Measurements from ENCODE around the gene CEP112.

The CEP112 gene

DNA sequence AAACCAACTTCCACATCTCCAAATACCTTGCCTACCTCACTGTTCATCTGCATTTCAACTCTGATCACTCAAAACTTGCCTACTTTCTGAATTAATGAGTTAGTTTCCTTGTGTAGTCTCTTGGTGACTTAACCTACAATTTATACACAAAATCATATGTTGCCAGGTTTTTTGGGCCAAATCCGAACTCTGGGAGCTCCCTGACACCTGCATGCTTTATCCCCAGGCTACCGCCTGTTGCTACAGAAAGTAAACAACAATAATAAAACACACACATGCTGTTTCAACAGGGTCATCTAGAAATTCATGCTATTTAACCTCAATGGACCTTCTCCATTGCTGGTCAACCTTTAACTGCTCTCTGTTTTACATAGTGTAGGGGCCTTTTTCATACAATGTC, 526.0 kb downstream of the CEP112 start:
- DNase-seq: no peak

DNA sequence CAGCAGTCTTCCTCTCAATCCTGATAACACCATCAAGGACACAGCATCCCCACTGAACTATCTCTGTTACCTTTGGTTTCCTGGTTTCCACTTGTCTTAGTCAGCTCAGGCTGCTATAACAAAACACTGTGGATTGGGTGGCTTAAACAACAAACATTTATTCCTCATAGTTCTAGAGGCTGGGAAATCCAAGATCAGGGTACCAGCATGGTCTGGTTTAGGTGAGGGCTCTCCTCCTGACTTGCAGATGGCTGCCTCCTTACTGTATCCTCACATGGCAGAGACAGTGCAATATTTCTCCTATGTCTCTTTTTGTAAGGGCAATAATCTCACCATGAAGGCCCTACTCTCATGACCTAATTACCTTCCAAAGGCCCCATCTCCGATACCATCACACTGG, 527.2 kb downstream of the CEP112 start:
- no peak for DNase-seq

DNA sequence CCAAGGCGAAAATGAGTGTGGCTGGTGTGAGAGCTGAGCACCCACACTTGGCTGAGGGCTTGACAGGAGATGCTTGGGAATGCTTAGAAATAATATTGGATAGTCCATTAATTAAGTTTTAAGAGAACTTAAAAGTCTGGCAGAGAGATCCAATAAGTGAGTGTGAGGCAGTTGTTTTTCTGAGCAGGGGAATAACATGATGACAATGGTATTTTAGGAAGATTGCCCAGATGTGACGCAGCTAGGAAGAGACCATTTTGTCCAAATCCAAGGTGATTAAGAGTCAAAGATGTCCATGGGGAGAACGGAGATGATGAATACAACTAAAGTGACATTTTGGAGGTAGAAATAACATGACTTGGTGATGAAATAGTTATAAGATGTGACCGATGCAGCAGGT, 527.7 kb downstream of the CEP112 start:
- no peak for DNase-seq

DNA sequence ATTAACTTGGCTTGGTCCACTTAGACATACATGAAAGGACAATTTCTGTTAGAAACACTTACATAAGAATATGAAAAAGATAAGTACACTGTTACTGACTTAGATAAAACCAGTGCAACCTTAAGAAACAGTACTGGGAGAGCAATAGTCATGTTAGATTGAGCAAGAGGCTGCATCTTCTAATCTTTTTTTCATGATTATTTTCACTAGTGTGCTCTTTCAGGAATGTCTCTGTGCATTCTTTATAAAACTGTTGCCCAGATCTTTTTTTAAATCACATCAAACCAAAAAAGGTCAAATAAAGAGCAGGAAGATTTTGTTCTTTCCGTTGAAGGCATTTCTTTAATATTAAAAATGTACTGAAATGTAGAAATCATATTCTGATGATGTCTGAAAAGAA, 529.7 kb downstream of the CEP112 start:
- DNase-seq: no peak

DNA sequence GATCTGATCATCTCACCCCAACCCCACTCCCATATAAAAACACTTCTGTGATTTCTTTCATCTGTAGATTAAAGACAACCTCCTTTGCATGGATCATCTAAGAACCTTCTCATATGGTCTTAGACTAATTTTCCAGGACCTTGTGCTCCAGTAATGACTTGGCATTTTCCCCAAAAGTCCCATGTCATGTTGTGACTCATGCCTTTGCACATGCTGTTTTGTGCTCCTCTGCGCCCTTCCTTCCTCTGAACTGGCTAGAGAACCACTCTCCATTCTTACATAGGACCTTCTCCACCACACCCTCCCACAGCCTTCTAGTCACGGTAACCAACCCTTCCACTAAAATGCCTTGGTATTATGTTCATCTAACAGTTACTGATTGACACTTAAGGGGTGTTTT, 531.0 kb downstream of the CEP112 start:
- no peak for DNase-seq

DNA sequence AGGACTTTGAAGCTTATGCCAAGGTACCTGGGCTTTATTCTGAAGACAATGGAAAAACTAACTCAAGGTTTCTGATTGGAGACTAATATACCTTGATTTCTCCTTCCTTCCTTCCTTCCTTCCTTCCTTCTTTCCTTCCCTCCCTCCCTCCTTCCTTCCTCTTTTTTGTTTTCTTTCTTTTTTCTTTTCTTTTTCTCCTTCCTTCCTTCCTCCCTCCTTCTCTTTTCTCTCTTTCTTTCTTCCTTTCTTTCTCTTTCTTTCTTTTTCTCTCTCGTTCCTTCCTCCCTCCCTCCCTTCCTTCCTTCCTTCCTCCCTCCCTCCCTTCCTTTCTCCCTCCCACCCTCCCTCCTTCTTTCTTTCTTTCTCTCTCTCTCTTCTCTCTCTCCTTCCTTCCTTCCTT, 531.9 kb downstream of the CEP112 start:
- DNase-seq: no peak

DNA sequence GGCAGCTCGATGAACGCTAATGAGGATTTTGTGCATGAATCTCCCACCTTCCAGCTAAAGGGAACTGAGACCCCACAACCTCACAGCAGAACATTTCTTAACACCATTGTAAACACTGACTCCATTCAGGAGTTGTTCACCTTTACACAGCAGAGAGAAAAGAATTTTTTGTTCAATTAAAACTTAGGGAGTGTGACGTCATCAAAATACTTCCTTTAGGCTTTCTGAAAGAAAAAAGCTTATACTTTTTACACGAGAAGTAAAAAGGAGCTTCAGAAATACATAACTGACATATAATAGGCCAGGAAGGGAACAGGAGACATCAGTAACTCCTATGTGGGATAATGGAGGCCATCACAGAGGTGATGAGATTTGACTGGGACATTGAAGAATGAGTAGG, 532.4 kb downstream of the CEP112 start:
- DNase-seq: no peak

DNA sequence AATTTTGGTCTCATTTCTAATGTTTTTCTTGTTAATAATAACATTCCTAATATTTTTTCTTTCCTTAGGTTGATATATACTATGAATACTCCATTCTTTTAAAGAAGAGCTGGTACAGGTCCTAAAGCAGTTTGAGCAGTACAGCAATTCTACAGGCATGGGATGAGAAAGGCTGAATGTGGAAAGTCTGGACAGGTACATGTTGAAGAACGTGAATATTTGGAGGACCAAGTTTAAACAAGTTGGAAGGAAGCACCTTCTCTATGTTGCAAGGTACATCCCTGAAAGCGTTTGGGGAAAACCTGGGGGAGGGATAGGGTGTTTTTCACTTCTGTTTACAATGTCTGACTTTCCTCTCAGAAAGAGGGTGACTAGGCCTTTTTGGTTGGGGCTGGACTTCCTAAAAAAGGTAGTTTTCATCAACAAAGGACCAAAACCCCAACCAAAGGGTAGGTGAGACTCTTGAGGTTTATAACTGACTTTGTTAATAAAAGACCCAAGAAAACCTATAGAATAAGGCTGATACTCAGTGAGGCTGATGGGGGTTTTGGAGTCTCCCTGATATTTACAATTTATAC, 534.6 kb downstream of the CEP112 start:
- no peak for DNase-seq

DNA sequence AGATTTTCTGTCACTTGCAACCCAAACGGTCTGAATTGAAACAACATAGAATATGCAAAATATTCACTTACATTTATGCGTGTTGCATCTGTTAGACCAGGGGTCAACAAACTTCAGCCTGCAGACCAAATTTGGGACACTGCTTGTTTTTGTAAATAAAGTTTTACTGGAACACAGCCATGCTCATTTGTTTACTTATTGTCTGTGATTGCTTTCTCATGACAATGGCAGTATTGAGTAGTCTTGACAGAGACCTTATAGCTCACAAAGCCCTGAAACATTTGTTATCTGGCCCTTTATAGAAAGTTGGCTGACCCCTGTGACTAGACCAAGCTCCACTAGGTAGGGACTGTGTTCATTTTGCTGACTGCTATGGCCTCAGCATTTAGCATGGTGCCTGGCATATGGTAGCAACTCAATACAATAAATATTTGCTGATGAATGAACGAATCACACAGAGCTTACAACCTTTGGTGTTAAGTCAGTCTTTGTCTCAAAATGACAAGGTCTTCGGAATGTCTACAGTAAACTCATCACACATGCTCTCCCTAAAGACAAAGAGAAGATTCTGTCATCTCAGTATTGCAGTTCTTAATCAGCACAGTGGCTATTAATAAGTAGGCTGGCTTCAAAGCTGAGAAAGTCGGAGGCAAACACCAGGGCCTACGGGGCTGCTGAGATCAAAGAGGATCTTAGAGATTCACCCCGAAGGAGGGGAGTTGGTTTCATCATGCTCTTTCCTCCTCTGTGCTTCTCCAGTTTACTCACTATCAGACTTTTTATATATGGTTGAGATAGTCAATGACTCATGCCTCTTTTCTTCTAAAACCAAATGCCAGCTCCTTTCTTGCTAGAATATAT, 535.3 kb downstream of the CEP112 start:
- DNase-seq: no peak

DNA sequence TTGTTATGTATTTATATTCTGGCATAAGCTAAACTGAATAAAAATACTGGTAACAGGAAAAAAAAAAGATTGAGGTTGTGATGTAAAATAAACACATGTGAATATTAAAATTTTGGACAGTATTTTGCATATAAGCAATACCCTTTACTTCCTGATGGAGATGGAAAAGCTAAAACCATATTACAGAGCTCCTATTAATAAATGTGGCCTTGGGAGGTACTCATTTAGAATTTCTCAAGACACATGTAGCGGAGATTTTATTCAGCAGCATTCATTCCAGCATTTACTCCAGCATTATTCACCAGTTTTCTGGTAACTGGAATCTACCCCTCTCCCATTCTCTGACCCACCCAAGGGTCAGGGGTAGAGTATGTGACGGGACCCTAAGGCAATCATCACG, 536.2 kb downstream of the CEP112 start:
- no peak for DNase-seq

DNA sequence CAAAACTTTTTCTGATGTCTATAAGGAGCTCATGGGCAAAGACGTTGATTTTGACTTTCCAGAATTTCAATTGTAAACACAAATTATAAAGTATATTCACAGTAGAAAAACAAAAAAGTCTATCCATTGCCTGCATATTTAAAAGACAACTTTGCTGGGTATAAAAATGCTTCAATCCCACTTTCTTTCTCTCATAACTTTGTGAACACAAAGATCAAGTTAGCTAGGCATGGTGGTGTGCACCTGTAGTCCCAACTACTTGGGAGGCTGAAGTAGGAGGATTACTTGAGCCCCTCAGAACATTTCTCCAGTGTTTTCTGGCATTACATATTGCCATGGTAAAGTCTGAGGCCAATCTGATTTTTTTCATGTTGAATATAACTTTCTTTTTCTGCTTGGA, 547.4 kb downstream of the CEP112 start:
- no peak for DNase-seq

DNA sequence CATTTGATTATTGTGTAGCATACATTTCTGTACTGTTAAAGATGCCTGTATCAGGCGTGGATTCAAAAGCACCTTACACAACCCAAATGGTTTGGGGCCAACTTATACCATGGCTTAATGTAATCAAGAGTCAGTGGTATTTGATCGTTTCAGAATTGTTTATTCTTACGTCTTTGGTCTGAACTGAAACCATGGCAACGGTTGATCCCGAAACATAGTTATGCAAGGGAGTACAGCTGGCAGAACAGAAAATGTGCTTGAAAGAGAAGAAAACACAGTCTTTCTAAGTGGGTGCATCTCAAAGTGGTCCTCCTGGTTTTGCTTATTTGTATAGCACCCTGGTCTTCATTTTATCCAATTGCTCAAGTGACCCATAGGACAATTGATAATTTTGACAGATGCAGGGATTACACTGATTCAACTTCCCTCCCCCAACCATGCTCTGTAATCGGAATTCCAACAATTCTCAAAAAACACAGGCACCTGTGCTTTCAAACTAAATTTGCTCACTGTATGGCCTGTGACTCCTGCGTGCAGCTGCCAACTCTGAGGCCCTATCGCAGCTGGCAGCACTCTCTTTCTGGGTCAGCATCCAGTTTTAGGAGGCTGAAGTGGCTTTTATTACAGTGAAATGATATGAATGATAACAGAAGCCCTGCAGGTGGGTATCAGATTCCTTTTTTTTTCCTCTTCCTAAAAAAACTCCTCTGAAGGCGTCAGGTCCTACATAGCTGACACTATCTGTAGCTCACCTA, 553.5 kb downstream of the CEP112 start:
- peak; percentile 57 for DNase-seq

DNA sequence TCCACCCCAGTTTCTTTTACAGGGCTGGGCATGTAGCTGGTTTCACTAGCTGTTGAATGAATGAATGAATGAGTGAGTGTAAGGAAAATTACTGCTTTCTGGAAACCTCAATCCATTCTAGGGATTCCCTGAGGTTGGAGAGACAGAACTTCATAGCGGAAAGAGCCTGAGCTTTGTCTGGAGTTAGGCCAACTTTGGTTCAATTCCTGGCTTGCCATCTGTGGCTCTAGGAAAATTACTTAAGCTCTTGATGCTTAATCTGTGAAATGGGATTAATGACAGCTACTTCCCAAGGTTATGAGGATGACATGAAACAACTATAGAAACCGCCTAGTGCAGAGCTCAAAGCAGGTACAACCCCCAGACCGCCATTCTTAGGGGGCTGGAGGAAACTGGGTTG, 554.1 kb downstream of the CEP112 start:
- no peak for DNase-seq

DNA sequence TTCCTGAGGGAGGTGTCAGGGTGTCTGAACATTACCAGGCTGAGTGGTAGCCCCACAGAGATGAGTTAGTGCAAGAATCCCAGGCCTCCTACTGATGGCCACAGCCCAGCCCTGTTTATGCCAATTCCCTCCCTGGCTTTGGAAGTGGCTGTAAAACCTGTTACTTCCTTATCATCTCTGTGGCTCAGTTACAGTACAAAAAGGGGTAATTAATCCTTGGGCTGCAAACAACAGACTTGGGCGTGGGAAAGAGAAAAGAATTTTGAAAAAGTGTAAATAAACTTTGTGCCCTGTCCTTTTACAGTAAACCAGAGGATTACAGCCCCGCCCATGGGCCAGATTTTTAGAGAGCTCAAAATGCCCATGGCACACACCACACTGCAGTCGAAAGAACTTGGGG, 557.4 kb downstream of the CEP112 start:
- DNase-seq: peak; percentile 33

DNA sequence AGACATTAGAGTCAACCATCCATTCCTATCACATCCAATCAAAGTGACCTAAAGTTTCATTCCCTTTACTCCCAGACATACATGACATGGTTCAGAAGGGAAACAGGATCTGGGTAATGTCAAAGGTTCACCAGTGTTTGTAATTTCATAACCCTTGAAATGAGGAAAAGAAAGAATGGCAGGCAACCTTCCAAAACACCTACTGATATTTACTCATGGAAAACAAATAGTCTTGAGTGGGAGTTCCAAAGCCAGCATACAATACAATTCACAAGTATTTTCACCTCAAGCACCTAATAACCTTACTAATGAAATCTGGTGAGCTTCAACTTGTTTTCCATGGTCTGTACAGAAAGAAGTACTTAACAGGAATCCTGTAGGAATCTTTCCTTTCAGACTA, 557.9 kb downstream of the CEP112 start:
- DNase-seq: peak; percentile 78

DNA sequence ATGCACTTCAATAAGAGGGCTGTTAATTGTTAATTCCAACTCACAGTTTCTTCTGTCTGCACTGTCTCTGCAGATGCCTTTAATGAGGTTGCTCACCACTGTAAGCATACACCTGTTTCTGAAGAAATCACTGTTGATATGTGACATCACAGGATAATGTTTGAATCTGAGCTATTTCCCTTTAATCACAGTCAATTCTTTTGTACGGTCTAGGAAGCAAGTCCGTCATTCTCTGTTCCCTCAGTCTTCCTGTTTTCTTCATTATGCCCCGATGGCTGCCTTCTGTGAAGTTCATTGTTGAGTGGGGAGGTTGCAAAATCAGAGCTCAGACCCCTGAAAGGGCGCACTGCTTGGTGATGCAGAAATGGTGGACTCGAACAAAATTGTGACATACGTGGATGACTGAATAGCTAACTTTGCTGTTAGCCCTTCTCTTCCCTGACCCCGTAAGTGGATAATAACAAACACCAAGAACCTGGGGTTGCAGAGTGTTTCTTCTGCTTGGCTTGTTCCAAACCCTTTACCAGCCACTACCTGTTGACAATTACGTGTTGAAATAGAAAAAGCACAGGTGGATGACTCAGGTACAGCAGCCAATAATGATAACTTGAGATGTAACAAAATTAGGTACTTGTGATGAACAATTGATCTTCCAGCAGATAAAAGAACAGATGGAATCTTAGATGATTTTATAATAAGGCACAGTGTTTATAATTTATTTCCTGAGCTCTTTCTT, 558.6 kb downstream of the CEP112 start:
- no peak for DNase-seq

DNA sequence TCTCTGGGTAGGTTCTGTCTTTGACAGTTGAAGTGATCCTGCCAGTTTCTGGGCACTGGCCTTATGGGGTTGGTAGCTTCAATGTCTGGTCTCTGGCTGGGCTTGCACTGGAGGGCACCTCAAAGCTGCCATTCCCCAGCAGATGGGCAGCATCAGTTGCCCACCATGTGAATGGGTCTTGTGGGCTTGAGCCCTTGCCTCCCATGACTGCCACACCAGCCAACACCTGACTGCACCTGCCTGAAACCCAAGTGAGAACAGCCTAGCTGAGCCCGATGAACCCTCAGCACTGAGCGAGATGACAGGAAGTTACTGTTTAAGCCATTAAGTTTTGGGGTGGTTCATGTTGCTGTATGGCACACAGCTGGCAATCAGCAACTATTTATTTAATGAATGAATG, 561.4 kb downstream of the CEP112 start:
- no peak for DNase-seq

DNA sequence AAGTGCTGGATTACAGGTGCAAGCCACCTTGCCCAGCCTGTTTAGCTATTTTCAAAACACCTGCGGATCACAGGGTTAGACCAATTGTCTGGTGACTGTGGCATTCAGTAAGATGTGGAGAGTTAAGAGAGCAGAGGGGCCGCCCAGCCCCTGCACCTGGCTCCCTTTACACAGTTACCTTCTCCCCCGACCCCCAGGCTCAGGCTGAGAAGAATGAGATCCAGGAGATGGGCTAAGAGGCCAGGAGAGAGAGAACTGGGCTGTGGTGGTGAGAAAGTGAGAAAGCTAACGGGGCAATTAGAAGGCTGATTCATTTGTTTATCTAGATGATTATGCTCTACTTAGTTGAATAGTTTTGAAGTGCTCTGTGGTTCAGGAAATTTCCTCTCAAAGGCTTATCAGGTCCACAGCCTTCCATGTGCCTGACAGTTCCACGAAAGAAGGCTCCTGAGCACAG, 562.7 kb downstream of the CEP112 start:
- DNase-seq: peak; percentile 27

DNA sequence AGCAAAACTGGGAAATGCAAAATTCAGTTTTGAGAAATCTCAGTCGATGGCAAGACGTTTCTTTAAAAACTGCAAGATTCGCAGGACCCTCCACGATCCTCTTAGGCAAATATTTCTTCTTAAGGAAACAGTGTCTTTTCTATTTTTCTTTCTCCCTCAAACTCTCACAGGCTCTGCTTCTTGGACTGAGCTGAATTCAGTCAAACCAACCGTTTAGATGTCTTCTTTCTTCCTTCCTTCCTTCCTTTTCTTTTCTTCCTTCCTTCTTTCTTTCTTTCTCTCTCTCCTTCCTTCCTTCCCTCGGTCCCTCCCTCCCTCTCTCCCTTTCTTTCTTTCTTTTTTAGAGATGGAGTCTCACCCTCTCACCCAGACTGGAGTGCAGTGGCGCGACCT, 563.3 kb downstream of the CEP112 start:
- no peak for DNase-seq

DNA sequence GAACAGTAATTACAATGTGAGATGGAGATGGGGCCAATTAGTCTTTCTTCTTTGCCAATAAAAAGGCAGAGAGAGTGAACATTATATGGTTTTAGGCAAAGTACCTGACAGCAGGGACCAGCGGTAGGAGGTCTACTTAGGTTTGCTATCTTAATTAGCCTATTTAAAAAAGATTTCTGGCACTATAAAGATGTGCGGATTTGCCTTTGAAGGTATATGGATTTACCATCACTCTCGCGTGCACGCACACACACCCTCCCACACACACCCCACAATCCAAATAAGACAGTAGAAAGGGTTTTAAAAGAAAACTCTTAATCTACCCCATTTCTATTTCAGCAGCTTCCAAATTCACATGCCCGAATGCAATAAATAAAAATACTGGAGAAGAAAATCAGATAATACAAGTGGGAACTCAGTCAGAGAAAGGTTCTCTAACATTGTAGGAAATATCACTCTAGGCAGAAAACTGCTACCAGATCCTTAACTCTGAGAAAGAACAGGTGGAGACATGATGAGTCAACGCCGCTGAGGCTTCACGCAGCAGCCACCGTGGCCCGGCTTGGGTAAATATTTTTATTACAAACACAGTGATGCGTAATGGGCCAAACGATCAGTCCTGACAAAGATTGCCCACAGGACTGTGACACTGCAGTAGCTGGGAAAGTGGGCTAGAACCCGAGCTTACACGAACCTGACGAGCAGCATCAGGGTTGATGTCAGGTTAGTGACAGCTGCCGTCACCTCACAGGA, 563.9 kb downstream of the CEP112 start:
- DNase-seq: peak; percentile 80

DNA sequence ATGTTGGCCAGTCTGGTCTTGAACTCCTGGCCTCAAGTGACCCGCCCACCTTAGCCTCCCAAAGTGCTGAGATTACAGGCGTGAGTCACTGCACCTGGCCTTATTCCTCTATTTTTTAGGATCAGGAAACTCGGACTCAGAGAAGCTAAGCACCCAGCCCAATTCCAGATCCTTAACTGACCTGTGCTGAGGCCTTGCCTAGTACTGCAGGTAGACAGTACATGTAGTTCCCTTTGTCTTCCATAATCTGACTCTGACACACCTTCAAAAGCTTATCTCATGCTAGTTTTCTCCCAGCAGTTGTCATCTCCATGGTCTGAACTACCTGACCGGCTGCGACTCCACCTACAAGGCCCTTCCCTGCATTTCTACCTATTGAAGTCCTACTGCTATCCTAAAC, 564.8 kb downstream of the CEP112 start:
- DNase-seq: no peak

DNA sequence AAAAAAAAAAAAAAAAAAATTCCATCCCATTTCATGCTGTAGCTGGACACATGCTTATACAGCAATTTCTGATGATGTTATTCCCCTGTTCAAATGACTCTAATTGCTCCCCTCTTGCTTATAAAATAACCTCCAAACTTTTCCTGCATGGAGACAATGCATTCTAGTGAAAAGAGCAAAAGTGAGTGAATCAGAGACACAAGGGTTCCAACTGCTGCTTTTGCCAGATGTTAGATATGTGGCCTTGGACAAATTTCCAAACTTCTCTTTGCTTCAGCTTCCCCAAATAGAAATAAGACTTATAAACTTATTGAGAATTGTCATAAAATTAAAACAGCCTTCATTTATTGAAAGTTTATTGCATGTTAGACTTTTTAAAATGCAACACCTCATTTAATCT, 565.5 kb downstream of the CEP112 start:
- DNase-seq: no peak

DNA sequence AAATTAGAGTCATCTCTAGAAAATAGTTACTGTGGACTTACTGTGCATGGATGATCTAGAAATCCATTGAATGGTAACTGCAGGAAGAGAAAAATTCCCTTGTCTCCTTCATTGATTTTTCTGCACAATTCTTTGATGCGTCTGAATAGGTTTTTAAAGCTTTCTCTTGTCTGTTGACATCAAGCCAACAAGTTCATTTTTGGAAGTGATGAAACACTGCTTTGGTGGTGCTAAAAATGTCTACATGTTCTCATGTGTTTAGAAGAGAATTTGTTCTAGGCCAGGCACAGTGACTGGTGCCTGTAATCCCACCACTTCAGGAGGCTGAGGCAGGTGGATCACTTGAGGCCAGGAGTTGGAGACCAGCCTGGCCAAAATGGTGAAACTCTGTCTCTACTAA, 573.4 kb downstream of the CEP112 start:
- no peak for DNase-seq

All from NCI-H2029 (cell line).